ENCODE measurements around the gene BICRAL.
"Not testable (repeated sequence)": the region's sequence is repeated elsewhere in the genome, so short reads cannot be mapped to it uniquely, and the experiment has no call there.

BICRAL gene

GRCh38 chr6:42762950-42763349, 18.9 kb upstream of the BICRAL start:
- no peak for DNase-seq

GRCh38 chr6:42764911-42765648, 16.8 kb upstream of the BICRAL start:
- DNase-seq = no peak

GRCh38 chr6:42766163-42766670, 15.6 kb upstream of the BICRAL start:
- DNase-seq = peak; percentile 61

GRCh38 chr6:42769051-42769450, 12.8 kb upstream of the BICRAL start:
- no peak for DNase-seq

GRCh38 chr6:42769836-42770235, 12.0 kb upstream of the BICRAL start:
- DNase-seq = no peak

GRCh38 chr6:42771741-42772100, 10.1 kb upstream of the BICRAL start:
- no peak for DNase-seq

GRCh38 chr6:42774201-42774600, 7.7 kb upstream of the BICRAL start:
- no peak for DNase-seq

- not testable (repeated sequence) for DNase-seq
Observed at GRCh38 chr6:42774821-42775487, 6.9 kb upstream of the BICRAL start.

GRCh38 chr6:42777126-42777822, 4.6 kb upstream of the BICRAL start:
- DNase-seq = peak; percentile 68

- DNase-seq = no peak
Observed at GRCh38 chr6:42778122-42778521, 3.7 kb upstream of the BICRAL start.

- no peak for DNase-seq
Observed at GRCh38 chr6:42779521-42779920, 2.3 kb upstream of the BICRAL start.

- peak; percentile 28 for DNase-seq
Observed at GRCh38 chr6:42781546-42781795, 381 bp upstream of the BICRAL start.

- DNase-seq = peak; percentile 96
Observed at GRCh38 chr6:42782689-42783176, 881 bp downstream of the BICRAL start.

GRCh38 chr6:42783177-42783875, 1.5 kb downstream of the BICRAL start:
- DNase-seq = peak; percentile 77

GRCh38 chr6:42783876-42784642, 2.2 kb downstream of the BICRAL start:
- no peak for DNase-seq

- DNase-seq = no peak
Observed at GRCh38 chr6:42784717-42785498, 3.1 kb downstream of the BICRAL start.

GRCh38 chr6:42786525-42786985, 4.7 kb downstream of the BICRAL start:
- no peak for DNase-seq

- no peak for DNase-seq
Observed at GRCh38 chr6:42787063-42787472, 5.2 kb downstream of the BICRAL start.

- no peak for DNase-seq
Observed at GRCh38 chr6:42788671-42789070, 6.8 kb downstream of the BICRAL start.

GRCh38 chr6:42790549-42791181, 8.8 kb downstream of the BICRAL start:
- DNase-seq = no peak

GRCh38 chr6:42791706-42792320, 10.0 kb downstream of the BICRAL start:
- DNase-seq = no peak
